ENCODE results near the gene SERPINI1. TPM values are rescaled to one million over a fixed set of nuclear protein-coding genes. Genes with fewer than 3 reads are reported as not detected.

The SERPINI1 gene, protein sequence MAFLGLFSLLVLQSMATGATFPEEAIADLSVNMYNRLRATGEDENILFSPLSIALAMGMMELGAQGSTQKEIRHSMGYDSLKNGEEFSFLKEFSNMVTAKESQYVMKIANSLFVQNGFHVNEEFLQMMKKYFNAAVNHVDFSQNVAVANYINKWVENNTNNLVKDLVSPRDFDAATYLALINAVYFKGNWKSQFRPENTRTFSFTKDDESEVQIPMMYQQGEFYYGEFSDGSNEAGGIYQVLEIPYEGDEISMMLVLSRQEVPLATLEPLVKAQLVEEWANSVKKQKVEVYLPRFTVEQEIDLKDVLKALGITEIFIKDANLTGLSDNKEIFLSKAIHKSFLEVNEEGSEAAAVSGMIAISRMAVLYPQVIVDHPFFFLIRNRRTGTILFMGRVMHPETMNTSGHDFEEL
- total RNA-seq, result 5.6 and 7.1 TPM in 2 replicates

DNA sequence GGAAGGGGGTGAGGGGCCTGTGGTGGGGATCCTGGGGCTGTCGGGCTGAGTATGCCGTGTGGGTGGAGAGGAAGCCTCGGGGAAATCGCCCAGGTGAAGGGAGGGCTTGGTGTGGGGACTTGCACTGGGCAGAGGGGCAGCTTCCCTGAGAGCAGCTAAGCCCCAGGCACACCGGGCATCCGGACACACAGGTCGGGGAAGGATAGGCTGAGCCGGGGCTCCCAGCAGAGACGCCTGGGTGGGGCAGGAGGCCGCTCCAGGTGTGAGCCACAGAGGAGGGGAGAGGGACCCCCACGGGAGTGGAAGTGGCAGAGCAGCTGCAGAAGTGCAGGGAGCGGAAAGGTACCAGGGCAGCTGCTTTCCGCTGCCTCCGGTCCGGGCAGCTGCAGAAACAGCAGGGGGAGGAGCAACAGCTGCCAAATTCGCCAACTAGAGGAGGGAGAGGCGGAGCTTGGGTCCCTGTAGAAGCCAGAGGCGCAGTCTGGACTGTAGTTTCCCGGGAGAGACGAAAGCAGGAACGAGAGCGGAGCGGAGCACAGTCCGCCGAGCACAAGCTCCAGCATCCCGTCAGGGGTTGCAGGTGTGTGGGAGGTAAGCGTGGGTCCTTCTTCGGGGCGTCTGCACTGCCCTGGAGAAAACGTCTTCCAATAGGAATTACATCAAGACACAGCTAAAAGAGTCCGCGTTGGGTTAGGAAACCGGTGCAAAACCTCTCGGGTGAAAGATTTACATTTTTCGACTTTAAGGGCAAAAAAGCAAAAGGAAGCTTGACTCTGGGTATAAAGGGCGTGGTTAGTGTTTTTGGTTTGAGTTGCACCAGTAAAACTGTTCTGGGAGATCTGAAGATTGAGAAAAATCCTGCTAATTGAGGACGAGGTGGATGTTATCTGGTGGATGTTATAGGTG, at the start of gene SERPINI1:
SERPINI1 (plus strand) TSS at position 489 of the 906 bp plus-strand sequence. CDS start 53,408 bp downstream, outside the sequence.

DNA sequence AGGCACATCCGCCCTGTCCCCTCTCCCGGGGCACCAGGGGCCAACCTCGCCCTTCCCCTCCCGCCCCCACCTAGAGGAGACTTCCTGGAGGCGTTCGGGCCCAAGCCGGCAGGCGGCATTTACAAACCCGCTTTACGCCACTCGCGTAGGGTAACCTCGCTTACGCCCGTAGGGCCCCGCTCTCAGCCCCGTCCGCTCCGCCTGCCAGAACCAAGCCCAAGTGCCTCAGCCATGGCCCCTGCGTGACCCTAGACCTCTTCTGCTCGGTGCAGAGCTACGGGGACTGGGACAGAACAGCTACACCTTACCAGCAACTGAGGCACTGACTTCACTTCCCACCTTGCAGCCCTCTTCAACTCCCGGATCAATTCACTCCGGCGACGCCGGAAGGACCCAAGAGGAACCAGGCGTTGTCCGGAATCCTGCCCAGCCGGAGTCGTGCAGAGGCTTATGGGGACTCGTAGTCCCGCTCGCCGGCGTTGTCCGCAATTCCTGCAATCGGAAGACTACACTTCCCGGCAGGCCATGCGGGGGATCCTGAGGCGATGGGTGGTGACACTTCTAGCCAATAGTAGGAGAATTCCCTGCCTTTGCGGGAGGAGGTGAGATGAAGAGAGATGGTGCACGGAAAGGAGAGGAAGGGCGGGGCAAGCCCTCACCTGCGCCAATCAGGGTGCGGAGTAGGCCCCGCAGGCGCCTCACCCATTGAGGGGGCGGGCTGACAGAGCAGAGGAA, 856 bp upstream of the SERPINI1 start, which contains the start of gene PDCD10:
PDCD10 (minus strand) TSS at position 395 of the 735 bp plus-strand sequence. CDS start 14,735 bp downstream, outside the sequence.

Other genes with a start within 250 kb of the SERPINI1 start
- 0.09 TPM in 1 of 2 replicates, not detected in the other for gene WDR49, start 81.8 kb upstream of the SERPINI1 start, total RNA-seq
- 59.7 and 77.6 TPM in 2 replicates for gene PDCD10, start 829 bp upstream of the SERPINI1 start, total RNA-seq